Activated CD4-positive, alpha-beta T cell treated with anti-CD3 and anti-CD28 coated beads for 1 hour (primary cell): Measurements from ENCODE around the gene NEO1.

ENCODE experiments used
- DNase-seq: peaks from one replicate; pipeline ENCODE4 v3.0.0-alpha.2; 2020

The NEO1 gene

DNA sequence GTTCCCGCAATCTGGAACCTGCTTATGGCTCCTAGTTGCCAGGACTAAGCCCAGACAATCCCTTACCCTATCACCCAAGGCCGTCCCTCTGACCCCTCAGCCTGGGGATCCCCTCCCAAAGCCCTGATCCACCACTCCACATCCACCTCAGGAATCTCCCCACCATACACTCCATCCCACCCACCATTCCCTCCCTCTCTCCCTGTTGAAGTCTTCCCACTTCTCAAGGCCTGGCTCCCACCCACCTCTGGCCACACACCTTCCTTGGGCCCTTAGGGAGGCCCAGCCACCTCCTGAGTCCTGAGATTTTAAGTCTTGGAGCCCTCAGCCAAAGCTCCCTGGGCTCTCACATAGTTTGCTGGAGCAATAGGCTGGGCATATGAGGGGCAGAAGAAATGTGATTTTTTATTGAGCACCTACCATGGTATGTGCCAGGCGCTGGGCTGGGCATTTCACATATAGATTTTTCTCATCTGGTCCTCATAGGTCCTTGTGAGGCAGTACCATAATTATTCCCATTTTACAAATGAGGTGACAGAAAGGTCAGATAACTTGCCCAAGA, 268.4 kb downstream of the NEO1 start:
- DNase-seq, result no peak

DNA sequence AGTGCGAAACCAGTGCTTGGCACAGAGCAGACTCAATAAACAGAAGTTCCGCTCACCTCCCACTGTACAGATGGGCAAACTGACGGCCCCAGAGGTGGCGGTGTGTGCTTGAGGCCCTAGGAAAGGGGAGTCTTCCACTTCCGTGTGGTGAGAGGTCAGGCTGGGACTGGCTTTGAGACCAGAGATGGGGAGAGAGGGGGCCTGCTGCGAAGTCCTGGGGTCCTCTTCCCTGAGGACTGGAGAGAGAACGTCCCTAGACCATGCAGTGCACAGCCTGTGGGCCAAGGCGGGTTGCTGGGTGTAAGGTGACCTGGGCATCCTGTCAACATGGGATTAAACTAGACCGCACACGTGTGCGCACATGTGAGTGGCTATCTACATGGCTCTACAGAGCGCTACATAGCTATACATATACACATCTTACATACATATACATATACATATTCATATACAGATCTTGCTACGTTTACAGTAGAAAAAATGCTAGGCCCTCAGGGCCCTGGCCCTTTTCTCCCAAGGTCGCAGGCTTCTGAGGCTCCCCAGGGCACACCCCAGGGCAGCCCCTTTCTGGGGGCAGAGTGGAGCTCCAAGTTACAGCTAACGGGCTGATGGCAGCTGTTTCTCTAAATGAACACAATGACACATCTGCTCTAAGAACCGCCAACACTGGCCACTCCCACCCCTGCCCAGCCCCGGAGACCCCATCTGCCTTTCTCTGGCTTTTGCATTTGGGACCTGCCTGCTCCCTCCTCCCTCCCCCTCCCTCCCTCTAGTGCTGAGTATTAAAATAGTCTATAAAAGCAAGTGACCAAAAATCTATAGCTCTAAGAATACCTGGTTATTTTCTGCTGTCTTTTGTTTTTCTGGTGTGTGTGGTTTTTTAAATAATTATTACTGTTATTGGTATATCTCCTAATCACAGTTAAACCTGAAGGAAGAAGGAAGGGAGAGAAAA, 269.5 kb downstream of the NEO1 start:
- no peak for DNase-seq

DNA sequence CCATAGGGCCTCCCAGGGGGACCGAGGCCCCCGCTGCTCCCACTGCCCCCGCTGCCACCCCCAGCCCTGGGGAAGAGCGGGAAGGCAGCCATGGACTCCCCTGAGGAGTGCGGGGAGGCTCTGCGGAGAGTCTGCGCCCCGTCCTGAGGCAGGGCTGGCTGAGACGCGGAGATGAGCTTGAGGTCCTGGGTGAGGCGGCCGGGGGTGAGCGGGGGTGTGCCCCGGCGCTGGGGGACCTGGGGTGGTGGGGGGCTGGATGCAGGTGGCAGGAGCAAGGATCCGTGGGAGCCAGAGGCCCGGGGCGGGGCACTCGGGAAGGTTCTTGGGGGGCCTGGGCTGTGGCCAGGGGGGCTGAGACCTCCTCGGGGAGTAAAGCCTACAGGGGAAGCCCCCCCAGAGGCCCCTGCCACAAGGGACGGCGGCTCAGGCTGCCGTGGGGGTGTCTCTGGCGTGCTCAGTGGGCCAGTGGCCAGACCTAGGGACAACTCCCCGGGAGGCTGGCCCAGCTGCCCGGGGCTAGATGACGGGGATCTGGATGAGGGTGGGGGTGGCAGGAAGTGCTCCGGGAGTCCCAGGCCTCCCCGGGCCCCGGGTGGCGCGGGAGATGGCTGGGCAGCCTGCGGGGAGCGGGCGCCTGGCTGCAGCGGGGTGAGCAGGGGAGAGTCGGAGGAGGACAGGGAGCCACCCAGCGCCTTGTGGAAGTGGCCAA, 270.6 kb downstream of the NEO1 start:
- DNase-seq, result no peak

DNA sequence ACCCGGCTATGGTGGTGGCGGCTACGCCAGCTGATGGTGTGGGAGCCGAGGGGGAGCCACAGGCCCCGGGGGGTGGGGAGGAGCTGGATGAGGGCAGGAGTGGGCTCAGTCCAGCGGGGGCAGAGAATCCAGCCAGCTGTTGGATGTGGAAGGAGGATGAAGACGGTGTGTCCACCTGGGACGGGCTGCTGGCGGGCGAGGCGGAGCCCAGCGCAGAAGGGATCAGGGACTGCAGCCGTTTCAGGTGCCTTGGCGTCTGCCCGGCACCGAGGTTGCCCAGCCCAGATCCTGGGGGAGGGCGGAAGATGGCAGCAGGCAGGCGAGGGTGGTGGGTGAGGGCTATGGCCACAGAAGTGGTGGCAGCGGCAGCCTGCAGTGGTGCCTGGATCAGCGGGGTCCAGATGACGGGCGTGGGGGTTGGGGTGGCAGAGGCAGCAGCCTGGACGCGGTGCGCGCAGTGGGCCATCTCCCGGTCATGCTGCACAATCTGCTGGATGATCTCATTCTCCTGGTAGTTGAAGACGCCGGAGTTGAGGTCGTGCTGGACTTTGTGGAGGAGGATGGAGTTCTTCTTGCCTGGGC, 271.2 kb downstream of the NEO1 start:
- DNase-seq, result no peak

DNA sequence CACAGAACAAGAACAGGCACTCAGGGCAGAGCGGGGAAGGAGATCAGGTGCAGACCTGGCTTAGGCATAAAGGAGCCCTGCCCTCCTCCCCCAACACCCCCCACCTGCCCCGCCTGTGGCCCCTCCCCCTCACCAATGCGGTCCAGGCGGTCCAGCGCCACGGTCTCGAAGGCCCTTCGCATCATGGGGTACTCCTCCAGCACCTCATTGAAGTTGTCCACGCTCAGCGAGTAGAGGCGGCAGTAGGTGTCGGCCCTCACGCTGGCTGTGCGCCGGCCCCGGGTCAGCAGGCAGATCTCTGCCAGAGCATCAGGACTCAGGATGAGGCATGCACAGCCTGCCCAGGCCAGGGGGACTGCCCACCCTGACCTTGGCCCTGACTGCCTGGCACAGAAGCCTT, 271.7 kb downstream of the NEO1 start:
- no peak for DNase-seq

DNA sequence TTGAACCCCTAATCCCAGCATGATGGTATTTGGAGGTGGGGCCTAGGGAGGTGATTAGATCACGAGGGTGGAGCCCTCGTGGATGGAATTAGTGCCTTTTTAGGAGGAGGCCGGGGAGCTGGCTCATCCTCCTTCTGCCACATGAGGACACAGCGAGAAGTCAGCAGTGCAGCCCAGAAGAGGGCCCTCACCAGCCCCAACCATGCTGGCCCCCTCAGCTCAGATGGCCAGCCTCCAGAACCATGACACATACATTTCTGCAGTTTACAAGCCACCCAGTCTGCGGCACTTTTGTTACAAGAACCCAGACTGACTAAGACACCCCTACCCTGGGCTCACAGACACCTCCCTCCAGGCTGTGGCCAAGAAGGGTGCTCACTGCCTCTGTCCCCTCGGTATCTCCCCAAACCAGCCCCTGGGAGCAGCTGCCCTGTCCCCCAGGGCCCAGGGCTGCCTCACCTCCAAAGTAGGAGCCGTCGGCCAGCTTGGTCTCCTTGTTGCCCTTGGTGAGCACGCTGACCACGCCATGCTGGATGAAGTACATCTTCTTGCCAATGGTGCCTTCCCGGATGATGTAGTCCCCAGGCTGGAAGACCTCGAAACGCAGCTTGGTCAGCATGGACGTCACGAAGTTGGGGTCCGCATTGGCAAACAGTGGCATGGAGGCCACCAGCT, 272.4 kb downstream of the NEO1 start:
- DNase-seq, result no peak

DNA sequence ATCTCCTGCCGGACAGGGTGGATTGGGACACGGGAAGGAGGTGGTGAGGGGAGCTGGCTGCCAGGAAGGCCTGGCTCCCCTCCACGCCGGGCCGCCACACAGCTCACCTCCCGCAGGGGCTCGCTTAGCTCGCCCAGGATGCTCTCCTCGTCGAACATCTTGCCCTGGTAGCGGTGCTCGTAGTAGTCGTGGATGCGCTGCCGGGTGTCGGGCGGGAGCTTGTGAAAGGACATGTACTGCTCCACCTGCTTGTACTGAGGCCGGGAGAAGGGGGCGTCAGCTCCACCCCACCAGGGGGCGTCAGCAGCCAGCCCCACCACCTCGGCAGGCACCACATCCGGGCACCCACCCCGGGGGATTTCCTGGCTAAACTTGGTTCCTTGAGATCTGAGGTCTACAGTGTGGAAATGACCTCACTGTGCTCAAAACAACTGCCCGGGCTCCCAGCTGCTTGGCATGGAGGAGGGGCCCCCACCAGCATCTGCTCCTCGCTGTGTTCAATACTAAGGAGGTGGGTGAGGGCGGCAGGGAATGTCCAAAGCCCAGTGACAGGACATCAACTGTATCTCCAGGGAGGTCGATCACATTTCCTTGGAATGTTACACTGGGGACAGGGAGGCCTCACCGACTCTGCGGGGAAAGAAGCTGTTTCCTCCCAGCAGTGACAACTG, 273.1 kb downstream of the NEO1 start:
- no peak for DNase-seq

DNA sequence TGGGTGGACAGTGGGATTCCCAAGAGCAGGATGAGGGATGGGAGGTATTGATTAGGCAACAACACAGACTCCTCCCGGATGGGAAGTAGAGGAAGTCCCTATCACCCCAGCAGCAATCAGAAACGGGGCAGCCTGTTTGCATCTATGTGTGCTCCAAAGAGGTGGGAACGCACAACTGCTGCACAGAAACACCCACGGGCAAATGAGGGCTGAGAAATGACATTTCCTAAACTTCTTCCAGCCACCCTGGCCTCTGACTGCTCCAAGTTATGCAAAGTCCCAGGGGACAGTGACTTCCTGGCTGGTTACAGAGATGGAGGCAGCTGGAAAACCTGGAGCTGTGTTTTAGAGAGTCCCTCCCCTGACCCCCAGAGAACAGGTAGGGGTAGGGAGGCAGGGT, 273.9 kb downstream of the NEO1 start:
- DNase-seq, result no peak

DNA sequence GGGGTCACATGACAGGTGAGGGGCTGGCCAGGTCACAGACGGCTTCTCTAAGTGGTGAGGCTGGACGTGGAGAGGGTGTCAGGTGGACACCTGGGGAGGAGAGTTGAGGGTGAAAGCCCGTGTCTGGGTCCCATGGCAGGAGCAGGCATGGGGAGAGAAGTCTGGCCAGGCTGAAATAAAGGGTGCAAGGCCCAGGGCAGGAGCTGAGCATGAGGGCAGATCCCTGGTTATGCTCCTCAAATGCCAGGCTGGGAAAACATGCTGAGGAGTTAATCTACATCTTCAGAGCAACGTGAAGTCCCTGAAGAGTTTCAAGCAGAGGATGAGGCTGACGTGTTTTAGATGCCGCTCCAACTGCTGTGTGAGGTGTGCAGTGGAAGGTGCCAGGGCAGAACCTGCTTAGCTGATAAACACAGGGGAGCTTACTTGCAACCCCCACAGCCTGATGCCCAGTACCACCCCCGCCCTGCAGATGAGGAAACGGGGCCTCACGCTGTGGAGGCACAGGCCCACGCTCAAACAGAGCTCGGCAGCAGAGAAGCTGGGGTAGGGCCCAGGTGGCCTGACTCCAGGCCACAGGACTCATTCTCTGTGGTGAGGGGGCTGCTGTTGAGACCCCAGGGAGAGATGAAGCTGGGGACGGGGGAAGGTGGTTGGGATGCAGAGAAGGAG, 276.0 kb downstream of the NEO1 start:
- no peak for DNase-seq

DNA sequence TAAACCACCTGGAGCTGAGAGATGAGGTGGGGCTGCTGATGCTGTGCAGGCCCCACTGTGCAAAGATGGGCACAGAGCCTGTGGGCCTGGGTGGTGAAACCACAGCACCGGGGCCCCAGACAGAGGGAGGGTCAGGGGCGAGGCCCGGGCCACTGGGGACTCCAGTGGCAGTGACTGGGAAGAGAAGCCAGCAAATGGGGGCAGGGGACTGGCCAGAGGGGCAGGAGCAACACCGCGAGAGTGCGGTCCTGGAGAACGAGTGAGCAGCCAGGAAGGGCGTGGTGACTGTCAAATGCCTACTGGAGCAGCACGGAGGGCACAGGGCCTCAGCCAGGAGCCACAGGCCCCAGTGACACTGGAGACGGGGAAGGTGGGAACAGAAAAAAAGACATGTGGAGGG, 276.7 kb downstream of the NEO1 start:
- no peak for DNase-seq

DNA sequence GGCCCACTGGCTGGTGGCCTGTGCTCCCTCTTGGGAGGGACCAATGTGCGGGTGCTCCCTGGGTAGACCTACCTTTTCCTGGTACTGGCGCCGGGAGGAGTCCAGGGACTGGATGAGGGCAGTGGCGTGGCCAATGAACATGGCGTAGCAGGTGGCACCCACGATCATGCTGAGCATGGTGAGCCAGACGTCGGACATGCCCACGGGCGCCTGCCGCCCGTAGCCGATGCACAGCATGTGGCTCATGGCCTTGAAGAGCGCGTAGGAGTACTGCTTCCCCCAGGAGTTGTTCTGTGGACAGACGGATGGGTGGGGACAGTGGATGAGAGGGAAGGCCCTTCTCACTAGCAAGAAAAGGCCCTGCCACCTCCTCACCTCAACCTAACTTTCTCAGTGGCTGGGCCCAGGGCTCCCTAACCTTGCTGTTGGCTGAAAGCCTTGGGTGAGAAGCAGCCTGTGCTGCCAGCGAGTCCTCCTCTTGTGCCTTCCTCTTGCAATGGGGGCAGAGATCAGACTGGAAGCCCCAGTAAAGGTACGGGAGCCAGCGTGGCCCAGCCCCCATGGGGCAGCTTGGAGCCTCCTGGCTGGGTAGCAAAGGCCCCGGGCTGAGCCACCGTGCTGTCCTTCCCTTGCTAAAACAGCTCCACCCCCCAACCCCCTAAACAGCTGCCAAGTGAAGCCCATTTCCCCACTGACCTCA, 277.4 kb downstream of the NEO1 start:
- no peak for DNase-seq

DNA sequence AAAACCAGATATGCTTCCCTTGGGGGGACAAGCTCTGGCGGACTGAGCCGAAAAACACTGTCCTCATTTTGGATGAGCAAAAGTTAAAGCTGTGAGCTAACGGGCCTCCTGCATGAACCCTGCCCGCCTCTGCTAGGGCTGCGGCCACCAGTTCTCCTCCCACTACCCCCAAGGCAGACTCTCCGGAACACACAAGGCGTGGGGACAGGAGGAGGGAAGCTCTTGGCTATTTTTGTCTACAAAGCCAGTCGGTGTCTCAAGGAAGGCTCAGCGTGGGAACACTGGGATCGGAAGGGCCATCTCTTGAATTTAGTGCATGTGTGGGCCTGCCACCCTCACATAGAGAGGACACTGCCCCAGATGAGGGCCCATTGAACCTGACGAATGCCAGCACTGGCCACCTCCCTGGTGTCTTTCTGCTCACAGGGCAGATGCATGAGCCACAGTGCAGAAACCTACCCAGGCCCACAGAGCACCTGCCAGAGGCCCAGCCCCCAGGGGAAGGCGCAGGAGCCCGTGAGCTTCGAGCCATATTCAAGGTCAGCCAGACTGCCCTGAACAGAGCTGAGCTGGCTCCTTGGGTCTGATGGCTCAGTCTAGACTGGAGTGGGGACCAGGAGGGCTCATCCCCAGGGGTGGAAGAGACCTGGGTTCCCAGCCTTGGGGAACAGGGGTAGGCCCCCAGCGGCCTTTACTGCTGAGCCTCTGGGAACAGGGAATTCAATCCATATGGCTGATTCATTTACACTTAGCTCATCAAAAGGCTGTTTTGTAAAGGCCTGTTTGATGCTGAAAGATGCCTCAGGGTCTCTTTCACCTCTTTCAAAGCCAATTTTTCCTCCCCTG, 278.2 kb downstream of the NEO1 start:
- DNase-seq, result no peak

DNA sequence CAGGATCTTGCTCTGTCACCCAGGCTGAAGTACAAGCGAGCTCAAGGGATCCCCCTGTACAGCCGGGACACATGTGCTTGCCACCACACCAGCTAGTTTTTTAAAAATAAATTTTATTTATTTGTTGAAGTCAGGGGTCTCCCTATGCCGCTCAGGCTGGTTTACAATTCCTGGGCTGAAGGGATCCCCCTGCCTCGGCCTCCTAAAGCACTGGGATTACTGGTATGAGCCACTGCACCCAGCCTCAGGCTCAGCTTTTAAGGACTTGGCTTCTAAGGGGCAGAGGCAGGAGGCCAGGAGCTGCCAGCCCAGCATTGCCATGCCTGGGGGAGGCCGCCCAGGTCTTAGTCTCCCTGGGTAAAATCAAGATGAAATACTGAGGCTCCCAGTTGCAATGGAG, 279.2 kb downstream of the NEO1 start:
- DNase-seq, result no peak

DNA sequence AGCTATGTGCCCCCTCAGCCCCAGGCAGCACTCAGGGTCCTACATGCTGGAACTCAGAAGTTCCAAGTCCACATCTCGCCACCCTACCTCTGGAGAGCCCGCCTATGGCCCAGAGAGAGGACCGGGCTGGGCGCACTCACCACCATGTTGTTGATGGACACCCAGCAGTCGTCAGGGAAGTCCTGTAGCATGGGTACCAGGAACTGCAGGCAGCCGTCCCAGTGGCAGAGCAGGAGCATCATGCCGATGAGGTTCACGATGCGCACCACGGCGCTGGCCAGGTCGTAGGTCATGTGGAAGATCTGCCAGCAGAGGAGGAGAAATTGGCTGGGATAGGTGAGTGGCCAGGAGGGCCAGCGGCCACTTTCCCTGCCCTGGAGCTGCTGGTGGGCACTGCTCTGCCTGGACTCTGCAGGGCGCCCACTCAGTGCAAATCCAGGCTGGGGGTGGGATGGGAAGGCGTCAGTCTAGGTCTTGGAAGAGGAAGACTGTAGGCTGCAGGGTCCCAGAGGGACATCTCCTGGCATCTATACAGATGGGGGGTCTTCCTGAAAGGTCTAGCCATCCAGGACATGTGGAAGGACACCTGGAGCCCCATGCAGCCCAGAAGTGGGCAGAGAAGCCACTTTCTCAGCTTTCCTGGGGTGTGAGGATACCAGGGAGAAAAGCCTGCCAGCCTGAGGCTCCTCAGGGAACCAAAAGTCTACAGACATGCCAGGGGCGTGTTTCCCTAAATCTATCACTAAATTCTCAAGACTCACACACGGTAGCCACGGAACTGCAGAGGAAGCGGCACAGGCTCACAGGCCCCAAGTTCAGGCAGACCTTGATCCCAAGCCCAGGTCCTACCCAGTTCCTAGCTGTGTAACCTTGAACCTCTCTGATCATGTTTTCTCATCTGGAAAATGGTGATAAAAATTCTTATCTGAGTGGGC, 280.0 kb downstream of the NEO1 start:
- DNase-seq, result no peak

DNA sequence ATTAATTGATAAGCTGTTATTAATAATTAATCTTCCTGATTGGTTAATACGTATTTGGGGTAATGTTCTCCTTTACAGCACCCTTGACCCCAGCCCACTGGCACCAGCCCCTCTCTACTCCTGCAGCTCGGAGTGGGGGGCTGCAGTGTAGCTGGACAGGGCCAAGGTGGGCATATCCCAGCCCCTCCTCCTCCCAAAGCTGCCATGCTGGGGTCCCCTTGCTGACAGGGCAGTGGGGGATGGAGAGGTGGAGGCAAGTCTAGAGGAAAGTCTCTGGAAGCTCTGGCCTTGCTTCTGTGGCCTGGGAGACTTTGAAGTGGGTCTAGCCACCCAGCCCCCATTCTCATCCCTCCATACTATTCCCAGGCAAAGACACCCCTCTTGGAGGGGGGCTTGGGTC, 280.7 kb downstream of the NEO1 start:
- no peak for DNase-seq

DNA sequence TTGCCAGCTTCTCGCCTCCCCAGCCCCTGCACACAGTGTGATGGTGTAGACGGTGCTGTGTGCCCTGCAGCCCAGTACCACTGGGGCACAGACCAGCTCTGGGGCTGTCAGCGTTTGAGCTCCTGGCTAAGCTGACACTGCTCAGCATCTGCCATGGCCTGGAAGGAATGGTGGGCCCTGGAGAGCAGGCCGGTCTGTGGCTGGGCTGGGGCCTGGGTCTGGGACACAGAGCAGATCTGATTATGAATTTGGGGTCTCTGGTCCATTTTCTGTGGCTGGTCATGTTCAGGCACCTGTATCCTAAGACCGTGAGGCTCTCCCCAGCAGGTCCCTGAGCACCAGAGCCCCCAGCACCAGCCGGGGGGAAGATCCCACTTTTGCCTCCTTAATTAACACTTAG, 281.8 kb downstream of the NEO1 start:
- no peak for DNase-seq

DNA sequence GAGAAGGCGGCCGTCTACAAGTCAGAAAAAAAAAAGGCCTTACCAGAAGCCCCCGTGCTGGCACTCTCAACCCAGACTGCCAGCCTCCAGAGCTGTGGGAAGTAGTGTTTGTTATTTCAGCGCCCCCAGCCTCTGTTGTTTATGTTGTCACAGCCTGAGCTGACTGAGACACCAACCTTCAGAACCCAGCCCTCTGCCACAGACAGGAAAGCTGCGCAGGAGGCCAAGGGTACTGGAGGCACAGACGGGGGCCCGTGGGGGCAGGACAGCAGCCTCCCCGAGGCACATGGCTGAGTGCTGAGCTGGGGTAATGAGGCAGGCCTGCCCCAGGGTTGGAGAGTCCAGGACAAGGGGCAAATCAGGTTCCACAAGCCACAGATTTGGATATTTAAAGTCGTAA, 282.8 kb downstream of the NEO1 start:
- no peak for DNase-seq

DNA sequence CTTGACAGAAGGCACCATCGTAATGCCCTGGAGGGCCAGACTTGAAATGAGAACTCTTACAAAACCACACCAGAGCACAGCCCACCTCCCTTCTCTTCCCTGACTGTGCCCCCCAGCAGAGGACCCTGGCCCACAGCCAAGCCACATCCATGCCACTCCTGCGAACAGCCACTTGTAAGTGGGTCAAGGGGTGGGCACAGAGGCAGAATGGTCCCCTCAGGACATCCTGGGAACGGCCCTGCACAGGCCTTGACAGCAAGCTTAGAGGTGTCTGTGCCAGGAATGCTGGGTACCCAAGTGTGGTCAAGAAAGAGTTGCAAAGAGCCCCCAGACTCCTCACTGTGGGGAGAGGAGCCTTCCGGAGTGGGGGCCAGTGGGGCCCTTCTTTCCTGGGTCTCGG, 283.2 kb downstream of the NEO1 start:
- DNase-seq, result no peak

DNA sequence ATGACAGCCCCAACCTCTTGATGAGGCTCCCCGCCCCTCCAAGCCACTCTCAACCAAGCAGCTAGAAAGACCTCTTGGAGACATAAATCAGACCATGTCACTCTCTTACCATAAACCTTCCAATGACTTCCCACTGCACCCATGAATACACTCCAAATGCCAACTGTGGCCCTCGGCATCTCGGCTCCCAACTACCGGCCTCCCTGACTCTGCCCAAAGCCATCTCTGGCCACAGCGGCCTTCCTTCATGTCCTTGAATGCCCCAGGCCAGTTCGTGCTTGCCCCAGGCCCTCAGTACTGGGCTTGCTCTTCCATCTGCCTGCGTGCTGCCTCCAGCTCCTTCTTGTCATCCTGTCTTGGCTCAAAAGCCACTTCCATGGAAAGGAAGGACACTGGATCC, 284.5 kb downstream of the NEO1 start:
- no peak for DNase-seq
